Limb (tissue), 2 donors: Measurements from ENCODE around the gene AZIN2.
A peak's percentile ranks its signal among the peaks of the same experiment; 100 is the strongest.
"Not testable (repeated sequence)": the region's sequence is repeated elsewhere in the genome, so short reads cannot be mapped to it uniquely, and the experiment has no call there.

Experiments
- DNase-seq, 2 donors: peaks; one replicate each; pipeline ENCODE4 v3.0.0-alpha.2; 2016; ENCODE audit errors: extremely low spot score in 2 of 2

The AZIN2 gene

DNA sequence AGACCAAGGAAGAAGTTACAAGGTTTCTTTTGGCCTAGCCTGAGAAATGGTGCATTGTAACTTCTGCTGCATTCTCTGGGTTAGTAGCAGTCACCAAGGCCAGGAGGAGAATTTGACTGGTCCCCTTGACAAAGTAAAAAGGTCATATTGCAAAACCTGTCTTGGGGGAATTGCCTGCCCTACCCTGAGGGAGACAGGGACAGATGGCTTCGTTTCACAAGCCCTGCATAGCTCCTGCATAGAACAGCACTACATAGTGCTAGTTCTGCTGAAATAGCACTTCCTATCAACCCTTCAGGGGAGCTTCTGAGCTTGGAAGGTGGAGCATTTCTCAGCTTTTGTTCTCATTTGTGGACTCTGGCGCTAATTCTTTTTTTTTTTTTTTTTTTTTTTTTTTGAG, 23.9 kb upstream of the AZIN2 start:
- DNase-seq, result no peak

DNA sequence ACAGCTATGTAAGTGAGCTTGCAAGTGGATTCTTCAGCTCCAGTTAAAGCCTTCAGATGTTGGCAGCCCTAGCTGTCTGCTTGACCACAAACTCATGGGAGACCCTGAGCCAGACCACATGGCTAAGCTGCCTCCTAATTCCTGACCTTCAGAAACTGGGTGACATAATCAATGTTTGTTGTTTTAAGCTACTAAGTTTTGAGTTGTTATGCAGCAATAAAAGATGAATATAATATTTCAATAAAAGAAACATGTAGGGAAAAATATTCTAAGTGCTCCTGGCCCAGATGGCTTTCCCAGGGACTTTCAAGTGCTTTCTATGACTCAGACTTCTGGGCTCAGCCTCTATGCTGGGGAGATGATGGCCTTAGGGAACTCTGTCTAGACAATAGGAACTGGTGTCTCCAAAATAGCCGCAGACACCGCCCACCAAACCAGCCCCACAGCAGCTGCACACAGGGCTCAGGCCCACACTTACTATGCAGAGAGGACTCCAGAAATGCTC, 20.3 kb upstream of the AZIN2 start:
- peak; percentile 52 to 70 for DNase-seq

DNA sequence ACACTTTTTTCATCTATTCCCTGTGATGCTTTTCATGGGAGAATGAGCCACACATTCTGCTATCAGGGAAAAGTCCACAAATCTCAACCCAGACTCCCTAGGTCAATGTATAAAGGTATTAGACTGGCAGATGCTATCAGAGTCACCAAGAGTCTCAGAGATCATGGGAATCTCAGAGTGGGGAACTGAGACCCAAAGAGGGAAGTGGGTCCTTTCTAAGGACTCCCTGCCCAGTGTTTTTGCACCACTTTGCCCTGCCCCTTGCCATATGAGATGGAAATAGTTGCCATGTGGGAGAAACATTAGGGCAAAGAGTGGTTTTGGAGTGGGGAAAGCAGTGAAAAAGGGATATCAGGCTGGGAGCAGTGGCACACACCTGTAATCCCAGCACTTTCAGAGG, 19.1 kb upstream of the AZIN2 start:
- DNase-seq, result no peak

DNA sequence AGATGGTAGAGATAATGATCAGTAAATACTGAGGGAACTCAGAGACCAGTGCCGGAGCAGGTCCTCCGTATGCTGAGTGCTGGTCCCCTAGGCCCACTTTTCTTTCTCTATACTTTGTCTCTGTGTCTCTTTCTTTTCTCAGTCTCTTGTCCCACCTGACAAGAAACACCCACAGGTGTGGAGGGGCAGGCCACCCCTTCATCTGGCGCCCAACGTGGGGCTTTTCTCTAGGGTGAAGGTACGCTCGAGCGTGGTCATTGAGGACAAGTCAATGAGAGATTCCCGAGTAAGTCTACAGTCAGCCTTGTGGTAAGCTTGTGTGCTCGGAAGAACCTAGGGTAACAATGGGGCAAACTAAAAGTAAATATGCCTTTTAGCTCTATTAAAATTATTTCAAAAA, 16.7 kb upstream of the AZIN2 start:
- not testable (repeated sequence) for DNase-seq

DNA sequence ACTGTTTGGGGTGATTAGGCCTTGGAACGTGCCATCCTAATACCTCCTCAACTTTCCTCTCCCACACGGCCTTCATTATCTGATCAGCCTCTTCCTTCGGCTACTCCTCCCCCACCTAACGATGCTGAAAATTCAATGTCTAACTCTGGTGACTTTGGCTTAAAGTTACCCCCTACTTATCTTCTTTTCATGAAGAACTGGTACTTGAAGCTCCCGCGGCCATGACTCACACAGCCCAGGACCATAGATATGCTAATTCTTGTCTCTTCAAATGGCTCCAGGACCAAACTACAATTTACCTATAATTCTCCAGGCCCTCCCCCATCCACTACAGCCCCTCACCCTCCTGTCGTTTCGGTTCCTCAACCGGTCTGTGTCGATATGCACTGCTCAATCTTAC, 15.7 kb upstream of the AZIN2 start:
- DNase-seq, result no peak

DNA sequence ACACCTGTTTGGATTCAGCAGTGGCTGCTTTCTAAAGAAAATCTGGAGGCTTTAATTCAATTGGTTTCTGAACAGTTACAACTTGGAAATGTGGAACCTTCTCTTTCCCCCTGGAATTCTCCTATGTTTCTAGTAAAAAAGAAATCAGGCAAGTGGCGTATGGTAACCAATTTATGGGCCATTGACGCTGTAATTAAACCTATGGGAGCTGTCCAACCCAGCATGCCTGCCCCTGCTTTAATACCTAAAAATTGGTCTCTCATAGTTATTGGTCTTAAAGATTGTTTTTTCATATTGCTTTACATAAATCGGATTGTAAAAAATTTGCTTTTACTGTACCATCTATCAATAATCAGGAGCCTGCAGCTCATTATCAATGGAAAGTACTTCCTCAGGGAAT, 14.5 kb upstream of the AZIN2 start:
- not testable (repeated sequence) for DNase-seq

DNA sequence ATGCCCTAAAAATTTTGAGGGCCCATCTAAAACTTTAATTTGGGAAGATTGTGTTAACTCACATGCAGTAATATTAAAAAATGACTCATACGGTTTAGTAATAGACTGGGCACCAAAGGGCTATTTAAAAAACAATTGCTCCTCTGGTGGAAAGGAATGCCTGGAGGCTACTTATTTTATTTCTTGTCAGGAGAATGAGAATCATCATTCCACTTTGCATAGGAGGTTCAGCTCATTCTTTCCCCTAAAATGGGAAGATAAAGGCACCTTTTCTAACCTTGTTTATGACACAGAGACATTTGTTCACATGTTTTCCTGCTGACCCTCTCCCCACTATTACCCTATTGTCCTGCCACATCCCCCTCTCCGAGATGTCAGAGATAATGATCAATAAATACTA, 12.8 kb upstream of the AZIN2 start:
- DNase-seq, result not testable (repeated sequence)

DNA sequence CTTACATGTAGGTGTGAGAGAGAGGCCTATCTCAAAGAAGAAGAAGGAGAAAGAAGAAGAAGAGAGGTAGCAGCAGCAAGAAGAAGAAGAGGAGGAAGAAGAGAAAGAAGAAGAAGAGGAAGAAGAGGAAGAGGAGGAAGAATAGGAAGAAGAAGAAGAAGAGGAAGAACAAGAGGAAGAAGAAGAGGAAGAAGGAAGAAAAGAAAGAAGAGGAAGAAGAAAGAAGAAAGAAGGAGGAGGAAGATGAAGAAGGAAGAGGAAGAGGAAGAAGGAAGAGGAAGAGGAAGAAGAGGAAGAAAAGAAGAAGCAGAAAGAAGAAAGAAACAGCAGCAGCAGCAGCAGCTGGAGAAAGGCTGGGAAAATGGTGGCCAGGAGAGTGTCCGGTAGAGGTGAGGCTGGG, 10.3 kb upstream of the AZIN2 start:
- DNase-seq, result no peak

DNA sequence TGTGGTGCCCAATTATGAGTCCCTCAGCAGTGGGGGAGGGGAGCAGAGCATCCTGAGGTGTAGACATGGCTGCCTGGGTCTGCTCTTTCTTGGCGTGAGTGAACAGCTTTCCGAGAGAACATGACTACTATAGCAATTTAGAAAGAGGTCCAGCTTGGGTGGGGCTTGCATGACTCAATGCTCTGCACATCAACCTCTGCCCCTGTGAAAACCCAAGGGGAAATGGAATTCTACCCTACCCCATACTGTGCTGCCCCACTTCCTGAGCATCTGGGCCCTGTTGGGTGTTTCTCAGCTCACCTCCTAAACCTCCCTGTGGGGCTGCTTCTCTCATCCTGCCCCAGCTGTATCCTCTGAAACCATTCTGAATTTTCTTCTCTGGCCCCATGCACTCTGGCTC, 8.2 kb upstream of the AZIN2 start:
- DNase-seq, result no peak

DNA sequence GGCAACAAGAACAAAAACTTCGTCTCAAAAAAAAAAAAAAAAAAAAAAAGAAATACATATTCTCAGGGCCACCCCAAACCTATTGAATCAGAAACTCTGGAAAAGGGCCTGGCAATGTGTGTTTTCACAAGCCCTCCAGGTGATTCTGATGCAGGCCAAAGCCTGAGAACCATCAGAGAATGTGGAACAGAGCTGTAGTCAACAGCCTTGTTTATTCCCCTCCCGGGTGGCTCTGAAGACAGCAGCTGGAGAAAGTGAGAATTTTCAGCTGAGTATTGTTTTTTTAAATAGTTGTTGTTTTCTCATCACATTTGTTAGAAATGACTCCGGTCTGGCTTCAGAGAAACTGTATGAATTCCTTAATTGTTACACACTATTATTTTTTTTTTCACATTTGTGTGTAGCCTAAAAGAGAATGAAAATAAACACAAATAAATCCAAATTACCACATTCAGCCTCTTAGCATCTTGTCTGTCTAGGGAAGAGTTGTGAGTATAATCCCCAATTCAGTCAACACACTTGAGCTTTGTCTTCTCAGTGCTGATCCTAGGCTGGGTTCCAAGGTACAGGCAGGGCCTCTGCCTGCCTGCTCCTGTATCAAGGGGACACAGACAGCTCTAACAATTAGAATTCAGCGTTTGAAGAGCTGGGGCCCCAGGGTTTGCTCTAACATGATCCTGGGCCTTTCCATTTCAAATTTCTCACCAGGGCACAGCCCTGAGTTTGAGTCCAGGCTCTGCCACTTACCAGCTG, 6.6 kb upstream of the AZIN2 start:
- no peak for DNase-seq

DNA sequence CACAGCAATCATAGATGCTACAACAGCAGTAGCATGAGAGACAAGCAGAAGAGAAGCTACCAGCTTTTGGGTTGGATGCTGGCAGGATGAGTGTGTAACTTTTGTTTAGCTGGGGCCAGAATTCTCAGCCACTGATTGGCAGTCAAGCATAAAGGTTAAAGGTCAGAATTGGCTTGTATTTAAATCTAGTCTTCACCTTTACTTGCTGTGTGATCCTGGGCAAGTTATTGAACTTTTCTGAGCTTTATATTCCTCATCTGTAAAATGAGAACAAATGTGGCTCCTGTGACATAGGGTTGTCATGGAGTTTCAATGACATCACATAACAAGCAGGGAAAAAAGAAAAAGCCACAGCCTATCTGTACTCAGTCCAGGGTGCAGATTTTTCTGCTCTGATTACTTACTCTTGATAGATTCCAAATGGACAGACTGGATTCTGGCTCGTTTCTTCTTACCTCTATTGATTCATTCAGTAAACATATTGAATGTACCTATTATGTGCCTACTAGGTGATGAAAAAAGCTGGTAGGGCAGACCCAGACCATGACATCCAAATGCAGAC, 2.8 kb upstream of the AZIN2 start:
- no peak for DNase-seq

DNA sequence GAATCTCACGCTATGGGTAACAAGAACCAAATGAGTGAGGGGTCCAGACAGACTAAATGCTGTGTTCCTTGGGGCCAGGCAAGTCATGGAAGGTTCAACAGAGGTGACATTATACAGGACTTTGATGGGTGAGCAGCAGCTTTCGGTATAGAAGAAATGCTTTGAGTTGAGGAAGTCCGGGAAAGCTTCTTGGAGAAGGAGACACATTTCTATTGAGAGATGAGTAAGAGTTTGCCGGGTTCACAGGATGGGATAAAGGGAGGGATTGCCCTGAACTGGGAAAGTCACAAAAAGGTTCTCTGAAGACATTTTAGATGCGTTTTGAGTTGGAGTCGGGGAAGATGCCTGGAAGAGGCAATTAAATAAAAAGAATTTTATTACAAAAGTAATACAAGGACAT, 580 bp upstream of the AZIN2 start:
- DNase-seq, result no peak

DNA sequence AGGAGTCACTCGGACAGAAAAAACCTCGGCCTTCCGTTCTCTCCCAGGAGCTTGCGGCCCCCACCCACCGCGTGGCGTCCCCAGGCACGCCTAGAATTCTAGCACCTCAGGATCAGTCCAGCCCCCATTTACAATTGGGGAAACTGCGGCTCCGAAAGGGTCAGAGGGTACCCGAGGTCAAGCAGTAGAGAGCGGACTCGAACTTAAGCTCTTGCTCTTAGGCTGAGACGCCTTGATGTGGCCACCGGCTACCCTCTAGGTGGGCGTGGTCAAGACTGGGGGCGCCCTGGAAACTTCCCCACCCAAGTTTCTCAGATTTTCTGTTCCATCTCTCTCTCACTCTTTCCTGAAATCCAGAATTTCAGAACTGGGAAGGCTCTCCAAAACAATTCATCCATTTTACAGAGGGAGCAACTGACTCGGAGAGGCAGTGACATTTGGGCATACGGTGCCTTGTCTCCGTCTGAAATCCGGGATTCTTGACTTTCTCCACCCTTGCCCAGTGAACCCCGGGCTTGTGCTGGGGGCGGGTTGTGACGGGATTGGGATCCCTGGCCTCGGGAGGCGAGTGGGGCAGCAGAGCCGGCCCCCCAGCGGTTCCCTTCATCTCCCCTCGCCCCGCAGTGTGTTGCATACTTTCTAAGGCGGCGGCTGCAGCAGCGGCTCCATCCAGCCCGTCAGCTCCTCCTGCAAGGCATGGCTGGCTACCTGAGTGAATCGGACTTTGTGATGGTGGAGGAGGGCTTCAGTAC, 777 bp downstream of the AZIN2 start:
- peak in 1 of 2 donors; percentile 43 for DNase-seq

DNA sequence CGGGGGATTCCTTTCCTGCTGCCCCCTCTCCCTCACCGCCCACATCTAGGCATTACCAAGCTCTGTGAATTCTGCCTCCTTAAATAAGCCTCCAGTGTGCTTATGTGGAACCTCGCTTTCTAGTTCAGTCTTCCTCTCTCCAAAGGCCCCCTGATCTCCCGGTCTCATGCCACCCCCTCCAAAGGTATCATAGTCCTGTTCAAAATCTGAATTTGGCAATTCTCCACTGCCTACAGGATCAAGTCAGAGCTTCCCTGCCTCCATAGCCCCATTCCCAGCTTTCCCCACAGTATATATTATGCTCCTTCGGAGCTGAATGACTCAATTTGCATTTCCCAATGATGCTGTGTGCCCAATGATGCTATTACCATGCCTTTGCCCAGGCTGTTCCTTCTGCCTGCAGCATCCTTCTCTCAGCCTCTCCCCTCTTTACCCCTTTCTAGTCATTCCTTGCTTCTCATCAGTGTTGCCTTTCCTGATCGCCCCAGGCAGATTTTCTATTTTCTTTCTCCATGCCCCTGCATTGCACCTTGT, 1.7 kb downstream of the AZIN2 start:
- DNase-seq, result no peak

DNA sequence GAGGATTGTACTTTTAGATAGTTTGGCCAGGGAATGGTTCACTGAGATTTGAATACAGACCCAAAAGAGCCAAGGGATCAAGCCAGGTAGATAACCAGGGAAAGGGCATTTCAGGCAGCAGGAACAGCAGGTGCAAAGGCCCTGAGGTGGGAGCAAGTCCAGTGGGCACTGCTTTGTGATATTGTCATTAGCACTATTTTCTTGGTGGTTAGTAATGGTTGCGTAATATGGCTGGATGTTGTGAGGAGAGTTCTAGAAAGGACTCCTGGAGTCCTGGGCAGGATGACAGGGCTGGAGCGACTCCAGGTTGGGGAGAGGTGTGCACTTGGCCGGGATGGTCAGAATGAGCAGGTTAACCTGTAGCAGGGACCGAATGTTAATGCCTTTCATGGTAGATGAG, 4.4 kb downstream of the AZIN2 start:
- DNase-seq, result no peak

DNA sequence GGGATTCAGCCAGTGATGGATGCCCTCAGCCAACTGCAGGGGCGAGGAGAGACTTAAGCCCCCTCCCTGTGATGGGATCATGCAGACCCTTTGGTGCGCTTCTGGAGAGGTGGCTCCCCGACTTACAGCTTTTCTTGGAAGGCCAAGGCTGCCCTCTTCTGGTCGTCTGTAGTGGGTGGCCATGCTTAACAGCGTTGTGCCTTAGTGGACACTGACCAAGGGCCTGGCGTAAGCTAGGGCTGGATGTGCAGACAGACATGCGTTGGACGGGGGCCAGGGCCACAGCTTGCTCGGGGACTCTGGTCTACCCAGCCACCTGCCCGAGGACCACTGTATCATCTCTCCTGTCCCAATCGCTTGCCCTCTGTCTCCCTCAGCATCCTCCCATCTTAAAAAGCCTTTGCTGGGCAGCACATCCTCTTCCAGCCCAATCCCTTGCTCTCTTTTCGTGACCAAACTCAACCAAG, 5.5 kb downstream of the AZIN2 start:
- DNase-seq, result peak; percentile 77 to 80

DNA sequence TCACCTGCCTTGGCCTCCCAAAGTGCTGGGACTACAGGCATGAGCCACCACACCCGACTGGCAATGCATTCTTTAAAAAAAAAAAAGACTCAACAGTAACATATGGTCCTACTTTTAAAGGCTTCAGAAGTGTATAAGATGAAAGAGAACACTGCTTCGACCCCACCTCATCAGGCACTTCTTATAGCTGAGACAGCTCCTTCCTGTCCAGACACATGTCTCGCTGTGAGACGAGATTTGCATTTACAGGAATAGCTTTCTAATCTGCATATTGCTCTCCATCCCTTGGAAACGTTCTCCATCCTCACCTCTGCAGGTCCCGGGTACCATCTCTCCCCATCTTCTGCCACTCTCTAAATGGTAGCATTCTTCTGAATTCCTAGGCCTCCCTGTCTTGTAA, 6.7 kb downstream of the AZIN2 start:
- no peak for DNase-seq

DNA sequence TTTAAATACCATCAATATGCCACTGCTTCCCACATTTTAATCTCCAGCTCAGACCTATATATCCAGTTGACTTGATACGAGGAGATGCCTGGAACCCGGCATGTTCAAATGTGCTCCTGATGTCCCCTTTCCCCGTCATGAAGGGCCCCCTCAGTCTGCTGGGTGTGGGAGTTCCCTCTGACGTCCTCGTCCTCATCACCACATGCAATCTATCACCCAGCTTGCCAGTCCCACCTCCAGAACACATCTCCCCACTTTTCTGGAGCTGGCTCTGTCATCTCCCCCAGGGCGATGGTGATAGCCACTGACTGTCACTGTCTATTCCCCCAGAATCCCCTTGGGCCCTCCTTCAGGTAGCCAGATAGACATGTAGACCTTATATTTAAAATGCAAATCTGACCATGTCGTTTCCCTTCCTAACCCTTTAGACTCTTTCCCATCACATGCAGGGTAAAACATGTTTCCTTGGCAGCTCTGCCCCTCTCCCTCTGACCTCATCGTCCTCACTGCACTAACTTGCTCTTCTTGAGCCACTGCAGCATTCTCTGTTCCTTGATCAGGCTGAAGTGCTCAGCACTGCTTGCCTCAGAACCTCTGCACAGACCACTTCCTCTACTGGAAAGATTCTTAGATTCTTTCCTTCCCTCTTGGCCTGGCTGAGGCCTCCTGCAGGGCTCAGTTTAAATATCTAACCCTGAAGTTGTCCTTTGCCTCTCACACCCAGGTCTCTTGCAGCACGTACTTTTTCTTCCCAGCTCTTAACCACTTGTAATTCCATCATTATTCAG, 7.4 kb downstream of the AZIN2 start:
- no peak for DNase-seq

DNA sequence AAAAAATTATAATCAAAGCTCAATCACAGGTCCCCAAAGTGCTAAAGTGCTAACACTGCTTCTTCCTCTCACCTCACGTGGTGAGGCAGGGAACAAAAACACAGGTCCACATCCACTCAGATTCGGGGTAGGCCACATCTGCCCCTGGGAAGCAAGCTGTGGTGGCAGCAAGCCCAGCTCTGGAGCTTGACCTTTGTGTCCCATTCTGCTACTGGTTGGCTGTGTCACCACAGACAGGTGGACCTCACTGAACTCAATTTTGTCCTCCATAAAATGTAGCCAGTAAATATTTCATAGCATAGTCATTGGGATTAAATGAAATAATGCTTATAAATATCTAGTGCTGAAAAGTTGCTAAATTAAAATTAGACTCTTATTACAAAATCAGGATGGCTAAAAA, 8.5 kb downstream of the AZIN2 start:
- DNase-seq, result no peak

DNA sequence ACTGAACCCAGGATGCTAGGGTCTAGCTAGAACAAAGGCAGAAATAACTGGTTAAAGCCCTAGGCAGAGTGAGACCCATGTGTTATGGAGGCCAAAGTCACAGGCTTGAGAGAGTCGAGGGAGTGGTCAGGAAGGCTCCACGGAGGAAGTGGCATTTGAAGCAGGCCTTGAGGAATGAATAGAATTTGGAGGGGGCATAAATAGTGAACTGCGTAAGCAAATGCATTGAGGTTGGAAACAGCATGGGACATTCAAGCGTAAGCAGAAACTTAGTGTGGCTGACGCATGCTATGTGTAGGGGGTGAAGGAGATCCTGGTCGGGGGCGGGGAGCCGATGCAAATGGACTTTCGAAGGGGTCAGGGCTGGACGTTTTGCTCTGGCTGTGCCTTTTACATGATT, 11.5 kb downstream of the AZIN2 start:
- no peak for DNase-seq

DNA sequence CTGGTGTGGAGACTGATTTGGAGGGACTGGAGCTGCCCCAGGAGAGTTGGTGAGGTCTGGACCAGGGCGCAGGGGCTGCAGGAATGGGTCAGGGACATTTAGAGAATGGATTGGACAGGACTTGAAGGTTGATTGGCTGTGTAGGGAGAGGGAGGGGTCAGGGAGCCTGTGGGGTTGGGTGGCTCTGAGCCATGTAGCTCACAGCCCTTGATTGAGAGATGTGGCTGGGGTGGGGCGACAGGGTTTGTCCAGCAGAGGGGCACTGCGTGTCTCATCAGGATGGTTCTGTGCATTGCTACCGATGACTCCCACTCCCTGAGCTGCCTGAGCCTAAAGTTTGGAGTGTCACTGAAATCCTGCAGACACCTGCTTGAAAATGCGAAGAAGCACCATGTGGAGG, 12.1 kb downstream of the AZIN2 start:
- no peak for DNase-seq
